Measurements from ENCODE around the gene GPSM3.

GRCh38 chr6:32164295-32164694 is 28.1 kb downstream of the GPSM3 start, which contains the start of gene EGFL8:
- TF ChIP-seq HDGF (IDR thresholded peaks at IDR 0.05; ENCODE audit: borderline replicate concordance): no peak
- no peak for TF ChIP-seq ARNT (IDR thresholded peaks at IDR 0.05)
- TF ChIP-seq L3MBTL2 (conservative IDR thresholded peaks at IDR 0.05): no peak
- TF ChIP-seq NFRKB (IDR thresholded peaks at IDR 0.05): no peak

Data from HEK293T (cell line).